ENCODE results near the gene BACE1. TPM values are rescaled to one million over a fixed set of nuclear protein-coding genes. Genes with fewer than 3 reads are reported as not detected.

Gene BACE1
- total RNA-seq, 1 donor from 2014 or later = 32.6 TPM

- H3K36me3 ChIP-seq (ENCODE audit: insufficient read depth, low read length) = peaks cover 12% of the 10 kb centered on the region
- peaks cover 27% of the 10 kb centered on the region for H3K4me1 Mint-ChIP-seq (ENCODE audit: low read depth, unreplicated experiment)
- H3K4me1 ChIP-seq (ENCODE audit: insufficient read depth, low read length) = peaks cover 18% of the 10 kb centered on the region
- H3K4me3 Mint-ChIP-seq (ENCODE audit: unreplicated experiment) = peak overlapping the region; percentile 4
- peak overlapping the region; percentile 47 for H3K9ac ChIP-seq (ENCODE audit: low read length)
- peak overlapping the region; percentile 84 for H3K27ac ChIP-seq (ENCODE audit: low read depth, low read length)
- no peaks in the 10 kb centered on the region for H3K79me2 ChIP-seq (ENCODE audit: insufficient read depth, low read length)
- peak overlapping the region; percentile 61 for H3K4me2 ChIP-seq (ENCODE audit: low read length)
- no peak overlapping the region for H2AFZ ChIP-seq (ENCODE audit: low read depth, low read length)
- H3K36me3 Mint-ChIP-seq (ENCODE audit: low read depth, unreplicated experiment) = peaks cover 13% of the 10 kb centered on the region
- no peaks in the 10 kb centered on the region for H3K9me3 Mint-ChIP-seq (ENCODE audit: unreplicated experiment)
- no peak overlapping the region for H3K4me3 ChIP-seq (ENCODE audit: insufficient read depth, low read depth, low read length)
- no peaks in the 10 kb centered on the region for H3K9me3 ChIP-seq (ENCODE audit: insufficient read depth, low read depth, low read length)
- peak; percentile 99 for DNase-seq (ENCODE audit: low read depth)
- H3K27ac Mint-ChIP-seq (ENCODE audit: unreplicated experiment) = peak overlapping the region; percentile 60
- H4K20me1 ChIP-seq (ENCODE audit: insufficient read depth, low read length) = peaks cover 3% of the 10 kb centered on the region
- H3K27me3 ChIP-seq (ENCODE audit: insufficient read depth, low read length) = no peaks in the 10 kb centered on the region
- no peaks in the 10 kb centered on the region for H3K27me3 Mint-ChIP-seq (ENCODE audit: low read depth, unreplicated experiment)
- TF ChIP-seq CTCF (IDR thresholded peaks at IDR 0.05; ENCODE audit: insufficient read depth, low read depth, low read length) (no peak), EZH2 (IDR thresholded peaks at IDR 0.05; ENCODE audit: insufficient read depth, low read length) (no peak)
- FAIRE-seq = peak; percentile 99
These were observed 34.9 kb downstream of the BACE1 start for GRCh38 chr11:117281159-117281558.

DNA sequence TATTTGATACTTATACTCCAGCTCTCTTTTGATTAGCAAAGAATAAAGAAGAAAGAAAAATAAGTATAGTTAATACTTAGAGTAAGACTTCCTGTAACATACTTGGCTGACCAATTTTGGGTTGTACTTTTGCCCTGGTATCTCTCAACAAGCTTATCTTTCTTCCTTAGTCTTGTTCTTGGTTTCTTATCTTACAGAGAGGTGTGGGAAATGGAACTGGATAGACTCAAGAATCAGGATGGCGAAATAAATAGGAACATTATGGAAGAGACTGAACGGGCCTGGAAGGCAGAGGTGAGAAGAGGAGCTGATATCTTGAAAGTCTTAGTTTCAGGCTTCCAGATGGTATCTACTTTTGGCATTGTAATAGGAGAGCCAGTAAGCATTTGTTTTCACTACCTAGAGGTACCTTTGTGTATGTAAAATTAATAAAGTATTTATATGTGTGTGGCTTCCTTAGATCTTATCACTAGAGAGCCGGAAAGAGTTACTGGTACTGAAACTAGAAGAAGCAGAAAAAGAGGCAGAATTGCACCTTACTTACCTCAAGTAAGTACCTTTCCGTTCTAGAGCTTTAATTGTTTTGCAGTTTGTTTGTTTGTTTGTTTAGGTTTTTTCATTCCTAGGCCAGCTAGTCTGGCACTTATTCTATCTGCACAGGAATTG is 36.2 kb downstream of the BACE1 start:
- Mint-ChIP-seq H3K27me3 (ENCODE audit: low read depth, unreplicated experiment) (no peaks in the 10 kb centered on the region), H3K9me3 (ENCODE audit: unreplicated experiment) (no peaks in the 10 kb centered on the region), H3K4me1 (ENCODE audit: low read depth, unreplicated experiment) (peaks cover 31% of the 10 kb centered on the region), H3K36me3 (ENCODE audit: low read depth, unreplicated experiment) (peaks cover 7% of the 10 kb centered on the region), H3K4me3 (ENCODE audit: unreplicated experiment) (no peak overlapping the region), H3K27ac (ENCODE audit: unreplicated experiment) (no peak overlapping the region)
- Histone ChIP-seq H2AFZ (ENCODE audit: low read depth, low read length) (no peak overlapping the region), H3K36me3 (ENCODE audit: insufficient read depth, low read length) (peaks cover 4% of the 10 kb centered on the region), H3K4me2 (ENCODE audit: low read length) (no peak overlapping the region), H3K27ac (ENCODE audit: low read depth, low read length) (no peak overlapping the region), H3K27me3 (ENCODE audit: insufficient read depth, low read length) (no peaks in the 10 kb centered on the region), H3K9ac (ENCODE audit: low read length) (no peak overlapping the region), H3K4me3 (ENCODE audit: insufficient read depth, low read depth, low read length) (no peak overlapping the region), H3K79me2 (ENCODE audit: insufficient read depth, low read length) (no peaks in the 10 kb centered on the region), H3K4me1 (ENCODE audit: insufficient read depth, low read length) (peaks cover 18% of the 10 kb centered on the region), H4K20me1 (ENCODE audit: insufficient read depth, low read length) (peaks cover 3% of the 10 kb centered on the region), H3K9me3 (ENCODE audit: insufficient read depth, low read depth, low read length) (no peaks in the 10 kb centered on the region)
- no peak for FAIRE-seq
- DNase-seq (ENCODE audit: low read depth) = peak; percentile 22
- TF ChIP-seq EZH2 (IDR thresholded peaks at IDR 0.05; ENCODE audit: insufficient read depth, low read length) = no peak
- no peak for TF ChIP-seq CTCF (IDR thresholded peaks at IDR 0.05; ENCODE audit: insufficient read depth, low read depth, low read length)

DNA sequence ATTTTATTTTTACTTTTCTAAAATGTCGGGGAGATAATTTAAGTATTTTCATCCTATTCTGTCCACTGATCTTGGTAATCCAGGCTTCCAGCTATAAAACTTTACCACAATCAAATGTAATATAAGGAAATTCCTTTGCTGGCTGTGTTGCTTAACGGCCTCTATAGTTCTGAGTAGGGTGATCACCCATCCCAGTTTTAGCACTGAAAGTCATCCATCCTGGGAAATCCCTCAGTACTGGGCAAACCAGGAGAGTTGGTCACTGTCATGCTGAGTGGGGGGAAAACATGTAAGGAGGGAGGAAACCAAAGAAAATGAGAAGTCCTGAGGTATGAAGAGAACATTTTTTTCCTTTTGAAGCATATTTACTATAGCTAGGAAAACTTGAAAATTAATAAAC is 37.7 kb downstream of the BACE1 start:
- no peak overlapping the region for H3K9ac ChIP-seq (ENCODE audit: low read length)
- no peaks in the 10 kb centered on the region for H3K27me3 ChIP-seq (ENCODE audit: insufficient read depth, low read length)
- H3K4me1 ChIP-seq (ENCODE audit: insufficient read depth, low read length) = peaks cover 27% of the 10 kb centered on the region
- Mint-ChIP-seq H3K27ac (ENCODE audit: unreplicated experiment) (no peak overlapping the region), H3K4me1 (ENCODE audit: low read depth, unreplicated experiment) (peaks cover 39% of the 10 kb centered on the region), H3K27me3 (ENCODE audit: low read depth, unreplicated experiment) (no peaks in the 10 kb centered on the region), H3K36me3 (ENCODE audit: low read depth, unreplicated experiment) (peaks cover 3% of the 10 kb centered on the region), H3K9me3 (ENCODE audit: unreplicated experiment) (no peaks in the 10 kb centered on the region), H3K4me3 (ENCODE audit: unreplicated experiment) (no peak overlapping the region)
- FAIRE-seq (no peak), DNase-seq (ENCODE audit: low read depth) (no peak)
- no peak overlapping the region for H3K4me2 ChIP-seq (ENCODE audit: low read length)
- no peaks in the 10 kb centered on the region for H3K79me2 ChIP-seq (ENCODE audit: insufficient read depth, low read length)
- no peak for TF ChIP-seq EZH2 (IDR thresholded peaks at IDR 0.05; ENCODE audit: insufficient read depth, low read length)
- TF ChIP-seq CTCF (IDR thresholded peaks at IDR 0.05; ENCODE audit: insufficient read depth, low read depth, low read length) = no peak
- H3K27ac ChIP-seq (ENCODE audit: low read depth, low read length) = no peak overlapping the region
- H2AFZ ChIP-seq (ENCODE audit: low read depth, low read length) = no peak overlapping the region
- no peaks in the 10 kb centered on the region for H3K9me3 ChIP-seq (ENCODE audit: insufficient read depth, low read depth, low read length)
- peaks cover 3% of the 10 kb centered on the region for H4K20me1 ChIP-seq (ENCODE audit: insufficient read depth, low read length)
- peaks cover 2% of the 10 kb centered on the region for H3K36me3 ChIP-seq (ENCODE audit: insufficient read depth, low read length)
- H3K4me3 ChIP-seq (ENCODE audit: insufficient read depth, low read depth, low read length) = no peak overlapping the region

Measured in astrocyte (in vitro differentiated cells and primary cell).